Urinary bladder (tissue), 4 donors: ENCODE results near the gene CERK. TPM values are rescaled to one million over a fixed set of nuclear protein-coding genes. Genes with fewer than 3 reads are reported as not detected.

Source experiments
- DNase-seq: peaks from one replicate; pipeline ENCODE4 v3.0.0-alpha.2; 2015; ENCODE audit errors: extremely low spot score
- H3K27ac ChIP-seq: one replicate; pipeline ENCODE4 v1.5.1; 2013; ENCODE audit warnings: low read depth, mild to moderate bottlenecking, moderate library complexity
- H3K36me3 ChIP-seq: one replicate; pipeline ENCODE4 v1.6.1; 2013; ENCODE audit warnings: mild to moderate bottlenecking, moderate library complexity; ENCODE audit not compliant: insufficient read depth
- H3K4me1 ChIP-seq: one replicate; pipeline ENCODE4 v1.6.1; 2013; ENCODE audit warnings: mild to moderate bottlenecking, moderate library complexity; ENCODE audit not compliant: insufficient read depth
- H3K4me3 ChIP-seq: one replicate; pipeline ENCODE4 v1.5.1; 2013; ENCODE audit warnings: low read depth, low read length
- WGBS: extraction: QIAGEN DNeasy Blood & Tissue Kit; methylation state at CpG from one replicate; pipeline ENCODE4 v1.1.7; 2013; 5-methylcytosine and 5-hydroxymethylcytosine counted together
- polyA plus RNA-seq: library from polyadenylated mRNA; stranded (reverse); fragments of 200-250 nt; gene quantifications from one replicate; pipeline ENCODE4 v1.2.3, GENCODE V29; 2013
- total RNA-seq: library from RNA; depleted of rRNA; stranded (reverse); fragments of >200 nt; gene quantifications from one replicate; pipeline ENCODE4 v1.2.3, GENCODE V29; 2014
- donor health status: healthy with polysubstance abuse.
- donor health status: healthy.

CERK gene
- total and polyA plus RNA-seq, 2 donors: 22.3 to 25.4 TPM

DNA sequence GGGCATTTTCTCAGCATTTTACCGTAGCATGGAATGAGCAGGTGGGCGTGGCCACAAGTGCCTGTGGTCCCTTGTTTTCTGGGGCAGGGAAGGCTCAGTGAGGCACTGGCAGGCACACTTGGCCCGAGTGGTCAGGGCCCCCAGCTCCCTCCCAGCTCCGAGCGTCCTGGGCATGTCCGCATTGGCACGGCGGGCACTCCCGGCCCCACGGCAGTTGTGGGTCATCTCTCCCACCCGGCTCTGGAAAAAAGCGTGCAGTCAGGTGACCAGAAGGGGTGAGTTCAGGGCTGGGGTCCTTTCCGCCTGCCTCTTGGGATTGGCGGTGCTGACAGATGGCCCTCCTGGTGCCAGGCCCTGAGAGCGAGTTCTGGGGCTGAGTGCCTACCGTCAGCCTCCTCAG lies 62.1 kb downstream of the CERK start:
- H3K4me1 ChIP-seq: no peaks in the 10 kb centered on the region
- no peak overlapping the region for H3K27ac ChIP-seq
- WGBS: 90% methylated on average over 16 of the region's 16 CpGs
- no peaks in the 10 kb centered on the region for H3K36me3 ChIP-seq
- H3K4me3 ChIP-seq: no peak overlapping the region
- DNase-seq: no peak

DNA sequence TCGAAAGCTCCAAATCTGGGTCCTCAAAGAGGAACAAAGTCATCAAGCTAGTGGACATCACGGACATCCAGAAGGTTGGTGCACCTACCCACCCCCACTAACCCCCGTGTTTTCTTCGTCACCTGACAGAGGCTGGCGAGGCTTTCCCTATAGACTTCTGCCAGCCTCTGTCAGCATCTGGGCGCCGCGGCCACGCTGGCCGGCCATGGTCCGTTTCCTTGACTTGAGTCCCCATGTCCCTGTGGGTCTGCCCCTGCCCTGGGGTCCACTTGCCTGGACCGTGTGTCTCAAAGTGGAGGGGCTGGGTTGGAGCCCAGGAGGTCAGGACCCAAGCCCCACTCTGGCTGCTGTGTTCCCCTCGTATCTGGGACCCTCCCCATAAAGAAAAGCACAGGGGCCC lies 62.6 kb downstream of the CERK start:
- H3K27ac ChIP-seq: no peak overlapping the region

DNA sequence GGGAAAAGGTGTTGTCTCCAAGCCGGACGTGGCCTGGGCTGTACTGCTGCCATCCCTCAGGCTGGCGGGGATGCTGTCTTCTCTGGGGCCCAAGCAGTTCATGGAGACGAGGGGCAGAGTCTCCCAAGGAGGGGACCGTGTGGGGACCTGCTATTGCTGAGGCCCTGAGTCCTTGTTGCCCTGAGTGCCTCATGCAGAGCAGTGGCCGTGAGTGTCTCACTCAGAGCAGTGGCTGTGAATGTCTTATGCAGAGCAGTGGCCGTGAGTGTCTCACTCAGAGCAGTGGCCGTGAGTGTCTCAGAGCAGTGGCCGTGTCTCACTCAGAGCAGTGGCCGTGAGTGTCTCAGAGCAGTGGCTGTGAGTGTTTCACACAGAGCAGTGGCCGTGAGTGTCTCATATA lies 63.1 kb downstream of the CERK start:
- Histone ChIP-seq H3K4me3 (no peak overlapping the region), H3K27ac (no peak overlapping the region), H3K36me3 (no peaks in the 10 kb centered on the region), H3K4me1 (no peaks in the 10 kb centered on the region)
- no peak for DNase-seq
- 83% methylated on average over 11 of the region's 11 CpGs for WGBS

More for the DNA sequence above, 62.6 kb downstream of the CERK start:
- Histone ChIP-seq H3K4me1 (no peaks in the 10 kb centered on the region), H3K36me3 (no peaks in the 10 kb centered on the region), H3K4me3 (no peak overlapping the region)
- DNase-seq: no peak
- WGBS: 94% methylated on average over 13 of the region's 13 CpGs

DNA sequence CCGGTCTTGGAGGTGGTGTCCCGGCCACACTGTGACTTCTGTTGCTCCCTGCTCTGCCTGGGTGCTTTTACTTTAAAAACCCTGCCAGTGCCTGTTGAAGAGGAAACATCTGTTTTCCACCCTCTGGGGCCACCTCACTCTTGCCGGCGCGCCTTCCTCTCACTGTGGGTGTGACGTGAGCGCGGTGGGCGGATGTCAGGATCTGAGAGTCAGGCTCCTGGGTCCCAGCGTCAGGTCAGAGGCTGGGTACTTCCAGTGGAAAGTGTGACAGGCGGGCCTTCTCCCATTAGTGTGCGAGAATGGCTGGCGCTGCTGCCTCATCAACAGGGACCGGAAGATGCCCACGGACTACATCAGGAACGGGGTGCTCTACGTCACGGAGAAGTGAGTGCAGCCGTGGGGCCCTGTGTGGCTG lies 63.7 kb downstream of the CERK start:
- DNase-seq: no peak
- no peaks in the 10 kb centered on the region for H3K36me3 ChIP-seq
- no peak overlapping the region for H3K4me3 ChIP-seq
- no peak overlapping the region for H3K27ac ChIP-seq
- no peaks in the 10 kb centered on the region for H3K4me1 ChIP-seq
- 77% methylated on average over 19 of the region's 19 CpGs for WGBS

DNA sequence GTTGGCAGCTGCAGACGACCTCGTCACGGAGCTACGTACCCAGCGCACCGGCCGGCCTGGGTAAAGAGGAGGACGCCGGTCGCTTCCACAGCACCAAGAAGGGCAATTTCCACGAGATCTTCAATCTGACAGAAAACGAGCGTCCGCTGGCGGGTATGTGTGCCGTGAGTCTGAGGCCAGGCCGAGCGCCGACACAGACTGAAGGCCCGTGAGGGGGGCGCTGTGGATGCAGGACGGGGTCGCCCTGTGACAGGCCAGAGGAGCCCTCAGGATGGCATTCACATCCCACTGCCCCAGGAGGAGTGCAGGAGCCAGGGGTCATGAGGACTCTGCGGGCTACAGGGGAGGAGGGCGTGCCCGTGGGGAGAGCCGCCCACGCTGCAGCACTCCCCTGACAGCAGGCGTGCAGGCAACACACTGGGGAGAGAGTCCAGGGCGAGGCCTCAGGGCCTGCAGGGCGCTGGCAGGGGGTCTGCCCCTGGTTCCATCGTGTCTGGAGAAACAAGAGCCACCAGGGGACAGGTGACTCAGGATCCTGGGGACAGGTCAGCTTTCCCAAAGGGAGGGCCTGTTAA lies 64.3 kb downstream of the CERK start:
- Histone ChIP-seq H3K36me3 (no peaks in the 10 kb centered on the region), H3K4me1 (no peaks in the 10 kb centered on the region), H3K27ac (no peak overlapping the region), H3K4me3 (no peak overlapping the region)
- no peak for DNase-seq
- WGBS: 92% methylated on average over 32 of the region's 32 CpGs

DNA sequence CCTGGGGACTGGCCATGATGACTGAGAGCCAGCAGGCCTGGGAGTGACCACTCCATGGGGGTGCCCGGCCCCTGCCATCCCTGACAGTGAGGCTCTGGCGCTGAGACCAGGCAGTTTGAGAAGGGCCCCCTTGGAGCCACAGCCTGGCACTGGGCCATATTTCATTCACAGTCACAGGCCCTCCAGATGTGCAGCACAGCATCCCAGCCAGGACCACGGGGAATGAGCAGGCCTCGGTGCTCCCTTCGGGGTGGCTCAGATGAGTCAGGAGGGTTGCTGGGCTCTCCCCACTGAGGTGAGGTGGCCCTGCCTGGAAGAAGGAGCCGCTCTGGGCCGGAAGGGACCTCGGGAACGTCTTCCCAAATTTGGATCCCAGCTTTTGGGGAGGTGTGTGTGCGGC lies 64.8 kb downstream of the CERK start:
- 89% methylated on average over 10 of the region's 10 CpGs for WGBS
- no peak for DNase-seq
- Histone ChIP-seq H3K4me3 (no peak overlapping the region), H3K27ac (no peak overlapping the region), H3K4me1 (no peaks in the 10 kb centered on the region), H3K36me3 (no peaks in the 10 kb centered on the region)

DNA sequence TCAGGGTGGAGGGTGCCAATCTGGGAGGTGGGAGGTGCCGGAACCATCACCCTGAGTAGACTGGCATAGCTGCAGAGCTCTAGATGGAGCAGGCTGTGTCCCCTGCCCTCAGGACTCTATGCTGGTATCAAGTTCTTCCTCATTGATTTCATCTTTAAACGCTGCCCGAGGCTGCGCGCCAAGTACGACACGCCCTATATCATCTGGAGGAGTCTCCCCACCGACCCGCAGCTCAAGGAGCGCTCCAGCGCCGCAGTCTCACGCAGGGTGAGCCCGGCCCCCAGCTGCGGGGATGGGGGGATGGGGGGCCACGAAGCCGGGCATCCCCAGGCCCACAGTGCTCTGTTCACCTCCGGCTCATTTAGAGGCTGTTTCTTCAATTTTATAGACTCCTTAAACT lies 65.3 kb downstream of the CERK start:
- DNase-seq: no peak
- Histone ChIP-seq H3K36me3 (no peaks in the 10 kb centered on the region), H3K4me1 (no peaks in the 10 kb centered on the region), H3K27ac (no peak overlapping the region), H3K4me3 (no peak overlapping the region)
- WGBS: 80% methylated on average over 18 of the region's 18 CpGs

DNA sequence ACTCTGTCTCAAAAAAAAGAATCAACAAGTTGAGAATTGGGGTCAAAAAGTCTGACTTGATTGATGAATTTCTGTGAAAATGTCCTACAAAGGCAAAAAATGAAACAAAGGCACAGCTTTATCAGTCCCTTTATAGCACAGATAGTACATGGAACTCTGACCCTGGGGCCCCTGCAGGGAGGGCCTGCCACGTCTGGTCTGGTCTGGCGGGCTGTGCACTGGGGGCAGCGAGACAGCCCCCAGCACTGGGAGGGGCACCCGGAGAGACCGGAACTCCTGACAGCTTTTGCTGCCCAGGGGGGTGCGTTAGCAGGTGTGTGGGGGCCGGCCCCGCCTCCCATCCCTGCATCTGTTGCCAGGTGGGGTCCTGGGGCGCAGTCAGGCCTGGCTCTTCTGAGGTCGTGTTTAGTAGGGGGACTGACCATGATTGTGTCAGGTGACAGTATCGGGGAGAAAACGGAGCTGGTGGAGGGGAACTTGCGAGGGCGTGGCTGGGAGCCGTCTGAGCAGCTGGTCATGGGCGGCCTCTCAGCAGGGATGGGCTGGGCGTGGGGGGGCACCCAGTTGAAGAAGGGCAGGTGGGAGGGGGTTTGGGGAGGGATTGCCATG lies 66.1 kb downstream of the CERK start:
- no peak overlapping the region for H3K4me3 ChIP-seq
- H3K36me3 ChIP-seq: no peaks in the 10 kb centered on the region
- H3K4me1 ChIP-seq: no peaks in the 10 kb centered on the region
- 88% methylated on average over 17 of the region's 17 CpGs for WGBS
- no peak for DNase-seq
- H3K27ac ChIP-seq: no peak overlapping the region

DNA sequence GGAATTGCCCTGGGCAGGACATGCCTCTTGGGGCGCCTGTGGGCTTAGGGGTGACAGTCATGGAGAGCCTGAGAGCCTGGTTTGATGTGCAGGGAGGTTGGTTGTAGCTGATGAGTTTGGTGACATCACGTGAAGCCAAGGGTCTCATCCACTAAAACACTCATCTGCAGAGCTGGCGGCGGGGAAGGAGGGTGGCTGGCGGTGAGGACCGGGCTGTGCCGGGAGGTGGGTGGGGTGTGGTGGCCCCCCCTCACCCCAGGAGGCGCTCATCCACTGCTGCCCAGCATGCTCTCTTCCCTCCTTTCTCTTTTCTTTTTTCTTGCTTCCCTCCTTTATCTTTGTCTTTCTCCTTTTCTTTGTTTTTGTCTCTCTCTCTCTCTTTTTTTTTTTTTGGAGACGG lies 68.9 kb downstream of the CERK start:
- Histone ChIP-seq H3K36me3 (no peaks in the 10 kb centered on the region), H3K4me1 (no peaks in the 10 kb centered on the region), H3K4me3 (no peak overlapping the region), H3K27ac (no peak overlapping the region)
- WGBS: 97% methylated on average over 9 of the region's 9 CpGs
- no peak for DNase-seq

DNA sequence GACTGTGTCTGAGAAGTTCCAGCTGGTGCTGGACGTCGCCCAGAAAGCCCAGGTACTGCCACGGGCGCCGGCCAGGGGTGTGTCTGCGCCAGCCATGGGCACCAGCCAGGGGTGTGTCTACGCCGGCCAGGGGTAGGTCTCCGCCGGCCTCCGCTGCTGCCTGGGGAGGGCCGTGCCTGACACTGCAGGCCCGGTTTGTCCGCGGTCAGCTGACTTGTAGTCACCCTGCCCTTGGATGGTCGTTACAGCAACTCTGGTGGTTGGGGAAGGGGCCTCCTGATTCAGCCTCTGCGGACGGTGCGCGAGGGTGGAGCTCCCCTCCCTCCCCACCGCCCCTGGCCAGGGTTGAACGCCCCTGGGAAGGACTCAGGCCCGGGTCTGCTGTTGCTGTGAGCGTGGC lies 69.9 kb downstream of the CERK start:
- no peak overlapping the region for H3K27ac ChIP-seq
- 82% methylated on average over 24 of the region's 24 CpGs for WGBS
- no peak for DNase-seq
- no peak overlapping the region for H3K4me3 ChIP-seq
- H3K36me3 ChIP-seq: no peaks in the 10 kb centered on the region
- no peaks in the 10 kb centered on the region for H3K4me1 ChIP-seq

DNA sequence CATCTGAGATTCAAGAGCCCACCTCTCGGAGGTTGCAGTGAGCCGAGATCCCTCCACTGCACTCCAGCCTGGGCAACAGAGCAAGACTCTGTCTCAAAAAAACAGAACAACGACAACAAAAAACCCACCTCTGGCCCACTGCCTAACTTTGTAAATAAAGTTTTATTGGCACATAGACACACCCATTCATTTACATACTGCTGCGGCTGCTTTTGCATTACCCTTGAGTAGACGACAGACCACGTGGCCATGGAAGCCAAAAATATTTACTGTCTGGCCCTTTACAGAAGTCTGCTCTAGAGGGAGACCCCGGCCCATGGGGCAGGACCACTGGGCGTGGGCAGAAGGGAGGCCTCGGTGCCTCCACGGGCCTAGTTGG lies 70.8 kb downstream of the CERK start:
- DNase-seq: no peak
- 92% methylated on average over 10 of the region's 10 CpGs for WGBS
- no peaks in the 10 kb centered on the region for H3K4me1 ChIP-seq
- no peak overlapping the region for H3K4me3 ChIP-seq
- no peaks in the 10 kb centered on the region for H3K36me3 ChIP-seq
- no peak overlapping the region for H3K27ac ChIP-seq

DNA sequence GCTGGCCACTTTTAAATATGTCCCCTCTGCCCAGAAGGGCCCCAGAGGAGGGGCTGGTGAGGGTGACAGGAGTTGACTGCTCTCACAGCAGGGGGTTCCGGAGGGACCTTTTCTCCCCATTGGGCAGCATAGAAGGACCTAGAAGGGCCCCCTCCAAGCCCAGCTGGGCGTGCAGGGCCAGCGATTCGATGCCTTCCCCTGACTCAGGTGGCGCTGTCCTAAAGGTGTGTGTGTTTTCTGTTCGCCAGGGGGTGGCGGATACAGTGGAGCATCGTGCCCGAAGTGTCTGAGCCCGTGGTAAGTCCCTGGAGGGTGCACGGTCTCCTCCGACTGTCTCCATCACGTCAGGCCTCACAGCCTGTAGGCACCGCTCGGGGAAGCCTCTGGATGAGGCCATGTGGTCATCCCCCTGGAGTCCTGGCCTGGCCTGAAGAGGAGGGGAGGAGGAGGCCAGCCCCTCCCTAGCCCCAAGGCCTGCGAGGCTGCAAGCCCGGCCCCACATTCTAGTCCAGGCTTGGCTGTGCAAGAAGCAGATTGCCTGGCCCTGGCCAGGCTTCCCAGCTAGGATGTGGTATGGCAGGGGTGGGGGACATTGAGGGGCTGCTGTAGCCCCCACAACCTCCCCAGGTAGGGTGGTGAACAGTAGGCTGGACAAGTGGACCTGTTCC lies 71.3 kb downstream of the CERK start:
- H3K4me3 ChIP-seq: no peak overlapping the region
- WGBS: 98% methylated on average over 17 of the region's 17 CpGs
- no peak overlapping the region for H3K27ac ChIP-seq
- DNase-seq: no peak
- H3K4me1 ChIP-seq: no peaks in the 10 kb centered on the region
- no peaks in the 10 kb centered on the region for H3K36me3 ChIP-seq

DNA sequence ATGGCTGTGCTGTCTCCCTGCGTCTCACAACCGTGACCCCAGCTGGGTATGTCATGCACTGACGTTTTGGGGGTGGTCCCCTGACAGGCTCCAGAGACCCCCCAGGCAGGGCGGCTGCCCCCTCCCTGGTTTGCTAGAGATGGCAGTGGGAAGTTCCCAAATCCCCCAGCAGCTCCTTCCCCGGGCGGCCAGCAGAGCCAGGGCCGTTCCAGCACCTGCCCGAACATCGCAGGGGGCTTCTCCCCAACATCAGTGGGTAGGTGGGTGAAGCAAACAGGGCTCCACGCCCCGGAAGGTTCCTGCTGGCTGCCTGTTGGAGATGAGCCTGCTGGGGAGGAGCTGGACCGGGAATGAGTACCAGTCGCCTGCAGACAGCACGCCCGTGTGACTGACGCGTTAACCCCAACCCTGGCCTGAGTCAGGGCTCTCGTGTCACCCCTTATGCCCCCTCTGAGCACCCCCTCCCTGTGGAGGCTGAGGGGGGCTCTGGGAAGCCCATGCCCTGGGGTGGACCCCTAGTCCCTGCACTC lies 72.2 kb downstream of the CERK start:
- H3K4me3 ChIP-seq: no peak overlapping the region
- DNase-seq: no peak
- no peaks in the 10 kb centered on the region for H3K36me3 ChIP-seq
- no peaks in the 10 kb centered on the region for H3K4me1 ChIP-seq
- 96% methylated on average over 18 of the region's 18 CpGs for WGBS
- H3K27ac ChIP-seq: no peak overlapping the region

DNA sequence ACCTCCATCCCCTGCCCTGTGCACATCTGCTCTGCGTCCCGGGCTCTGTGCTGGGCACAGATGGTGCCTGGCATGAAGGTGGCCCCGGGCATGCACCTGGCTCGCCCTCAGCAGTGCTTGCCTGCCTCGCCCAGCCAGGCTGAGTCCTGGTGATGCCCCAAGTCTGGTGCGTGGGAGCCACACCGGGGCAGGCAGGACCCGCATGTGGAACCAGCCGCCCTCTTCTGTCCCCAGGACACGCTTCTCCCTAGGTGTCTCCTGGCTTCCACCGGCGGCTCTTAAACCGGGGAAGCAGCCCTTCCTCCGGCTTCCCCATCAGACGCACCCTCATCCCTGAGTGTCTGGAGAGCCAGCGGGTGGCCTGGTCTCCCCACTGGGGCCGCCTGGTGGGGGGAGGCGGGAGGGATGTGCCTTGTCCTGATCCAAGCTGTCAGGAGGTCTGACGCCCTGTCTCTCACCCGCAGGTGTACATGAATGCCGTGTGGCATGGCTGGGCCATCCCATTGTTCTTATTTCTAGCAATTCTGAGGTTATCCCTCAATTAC lies 72.8 kb downstream of the CERK start:
- no peaks in the 10 kb centered on the region for H3K4me1 ChIP-seq
- WGBS: 96% methylated on average over 21 of the region's 21 CpGs
- H3K27ac ChIP-seq: no peak overlapping the region
- no peak for DNase-seq
- no peak overlapping the region for H3K4me3 ChIP-seq
- H3K36me3 ChIP-seq: no peaks in the 10 kb centered on the region
